Measurements from ENCODE around the gene ARRDC4.
"Not testable (repeated sequence)": the region's sequence is repeated elsewhere in the genome, so short reads cannot be mapped to it uniquely, and the experiment has no call there.

The ARRDC4 gene

DNA sequence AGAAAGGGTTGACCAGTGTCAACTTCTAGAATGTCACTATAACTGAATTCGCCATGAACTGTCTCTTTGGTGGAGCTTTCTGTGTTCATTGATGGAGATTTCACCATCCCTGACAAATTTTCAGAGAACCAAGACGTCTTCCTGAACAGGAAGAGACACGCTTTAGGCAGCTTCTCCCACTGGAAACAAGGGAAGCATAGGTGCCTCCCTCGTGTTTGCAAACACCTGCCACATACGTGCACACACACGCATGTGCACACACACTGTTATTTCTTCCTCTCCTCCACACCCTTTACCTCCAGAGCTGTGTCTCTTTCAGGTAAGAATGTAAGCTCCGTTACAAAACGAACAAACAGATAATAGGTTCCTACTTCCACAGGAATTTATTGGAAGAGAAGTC, 15.6 kb downstream of the ARRDC4 start:
- in situ Hi-C loops (cut with HindIII; ENCODE audit: low pct_unique_long_range_greater_than_20kb, low sequenced_read_pairs): no loop called here
- TF ChIP-seq JUND (IDR thresholded peaks at IDR 0.05; ENCODE audit: low read depth): no peak
- no peak for DNase-seq (ENCODE audit: low read depth in 1 of 2, low spot score in 1 of 2)

DNA sequence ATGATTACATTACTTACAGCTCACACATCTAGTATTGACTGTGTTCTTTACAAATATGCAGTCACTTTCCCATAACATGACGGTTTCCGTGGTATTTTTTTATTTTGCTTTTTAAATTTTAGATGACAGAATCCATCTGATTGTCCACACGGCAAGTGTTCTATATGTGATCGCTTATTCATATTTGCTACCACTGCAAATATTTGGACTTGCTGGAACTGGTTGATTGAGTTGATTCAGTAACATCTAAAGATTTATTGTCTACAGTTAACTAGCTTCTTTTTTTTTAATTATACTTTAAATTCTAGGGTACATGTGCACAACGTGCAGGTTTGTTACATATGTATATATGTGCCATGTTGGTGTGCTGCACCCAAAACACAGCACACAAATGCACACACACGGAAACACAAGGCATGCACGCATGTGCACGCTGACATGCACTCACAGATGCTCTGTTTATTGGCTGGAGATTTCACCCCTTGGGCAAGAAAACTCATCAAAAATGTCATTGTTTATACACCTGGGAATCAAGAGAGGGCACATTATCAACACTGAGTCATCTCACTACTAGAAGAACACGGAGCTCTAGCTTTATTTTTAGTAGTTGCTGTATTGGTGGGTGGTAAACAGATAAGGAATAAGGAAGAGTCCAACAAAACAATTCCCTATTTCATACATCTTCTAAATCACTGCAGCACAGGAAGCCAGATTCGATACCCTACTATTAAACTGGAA, 16.4 kb downstream of the ARRDC4 start:
- DNase-seq (ENCODE audit: low read depth in 1 of 2, low spot score in 1 of 2): no peak
- in situ Hi-C loops (cut with HindIII; ENCODE audit: low pct_unique_long_range_greater_than_20kb, low sequenced_read_pairs): no loop called here
- TF ChIP-seq JUND (IDR thresholded peaks at IDR 0.05; ENCODE audit: low read depth): no peak

DNA sequence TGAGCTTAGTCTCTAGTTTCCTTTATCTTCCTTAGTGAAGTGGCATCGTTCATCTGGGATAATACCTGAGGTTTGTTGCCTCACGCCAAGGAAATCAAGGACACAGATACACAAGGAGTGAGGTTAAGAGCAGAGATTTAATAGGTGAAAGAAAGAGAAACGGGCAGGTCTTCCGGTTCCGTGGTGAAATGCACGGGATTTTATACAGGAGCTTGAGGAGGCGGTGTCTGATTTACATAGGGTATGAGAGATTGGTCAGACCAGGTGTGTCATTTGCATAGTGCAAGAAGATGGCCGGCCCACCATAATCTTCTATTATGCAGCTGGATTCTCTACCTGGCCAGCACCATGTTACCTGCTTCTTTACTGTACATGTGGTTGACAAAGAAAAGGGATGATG, 17.2 kb downstream of the ARRDC4 start:
- TF ChIP-seq JUND (IDR thresholded peaks at IDR 0.05; ENCODE audit: low read depth): no peak
- in situ Hi-C loops (cut with HindIII; ENCODE audit: low pct_unique_long_range_greater_than_20kb, low sequenced_read_pairs): no loop called here
- DNase-seq (ENCODE audit: low read depth in 1 of 2, low spot score in 1 of 2): peak; percentile 20 to 88

DNA sequence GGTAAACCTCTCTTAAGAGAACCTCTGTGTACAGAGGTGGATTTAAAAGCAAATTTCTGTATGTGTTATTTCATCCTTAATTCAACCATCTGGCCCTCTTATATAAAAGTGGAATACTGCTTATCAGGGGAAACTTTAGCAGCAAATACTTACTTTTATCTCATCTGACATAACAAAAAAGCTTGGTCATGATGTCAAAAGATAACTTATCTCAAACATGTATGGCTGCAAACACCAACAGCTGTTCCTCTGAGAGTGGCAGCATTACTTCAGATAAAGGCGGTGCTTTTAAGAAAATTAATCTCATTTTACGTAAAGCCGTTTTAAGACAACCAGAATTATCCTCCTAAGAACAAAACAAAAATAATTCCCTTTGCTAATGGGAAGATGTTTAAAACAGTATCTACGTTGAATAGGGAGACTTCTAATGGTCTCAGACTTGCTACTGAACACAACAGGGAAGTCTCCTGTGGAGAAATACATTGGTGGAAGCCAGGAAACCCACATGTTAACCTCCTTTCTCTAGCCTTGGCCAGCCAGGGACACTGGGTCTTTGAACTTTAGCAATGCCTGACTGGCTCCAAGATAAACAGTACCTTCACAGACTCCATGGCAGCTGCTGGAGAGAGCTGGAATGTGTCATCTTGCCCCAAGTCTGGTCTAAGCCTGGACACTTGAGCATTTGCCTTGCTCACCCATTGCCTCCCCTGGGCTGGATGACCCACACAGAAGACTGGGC, 18.1 kb downstream of the ARRDC4 start:
- no peak for DNase-seq (ENCODE audit: low read depth in 1 of 2, low spot score in 1 of 2)
- in situ Hi-C loops (cut with HindIII; ENCODE audit: low pct_unique_long_range_greater_than_20kb, low sequenced_read_pairs): no loop called here
- no peak for TF ChIP-seq JUND (IDR thresholded peaks at IDR 0.05; ENCODE audit: low read depth)

DNA sequence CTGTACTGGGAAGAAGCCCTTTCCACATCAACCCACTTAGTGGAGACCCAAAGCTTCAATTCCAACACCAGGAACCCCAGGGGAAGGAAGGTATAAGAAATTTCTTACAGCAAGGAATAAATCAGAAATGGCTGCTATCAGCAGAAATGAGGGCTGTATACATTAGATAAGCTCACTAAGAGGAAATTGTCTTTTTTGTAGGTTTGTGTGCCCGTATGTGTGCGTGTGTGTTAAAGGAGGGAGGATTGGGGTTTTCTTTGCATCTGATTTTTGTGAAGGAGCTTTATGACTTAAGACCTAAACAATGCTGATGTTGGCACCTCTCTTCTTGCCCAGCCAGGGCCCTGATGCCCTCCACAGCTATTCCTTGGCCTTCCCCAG, 18.6 kb downstream of the ARRDC4 start:
- in situ Hi-C loops (cut with HindIII; ENCODE audit: low pct_unique_long_range_greater_than_20kb, low sequenced_read_pairs): no loop called here
- TF ChIP-seq JUND (IDR thresholded peaks at IDR 0.05; ENCODE audit: low read depth): no peak
- no peak for DNase-seq (ENCODE audit: low read depth in 1 of 2, low spot score in 1 of 2)

DNA sequence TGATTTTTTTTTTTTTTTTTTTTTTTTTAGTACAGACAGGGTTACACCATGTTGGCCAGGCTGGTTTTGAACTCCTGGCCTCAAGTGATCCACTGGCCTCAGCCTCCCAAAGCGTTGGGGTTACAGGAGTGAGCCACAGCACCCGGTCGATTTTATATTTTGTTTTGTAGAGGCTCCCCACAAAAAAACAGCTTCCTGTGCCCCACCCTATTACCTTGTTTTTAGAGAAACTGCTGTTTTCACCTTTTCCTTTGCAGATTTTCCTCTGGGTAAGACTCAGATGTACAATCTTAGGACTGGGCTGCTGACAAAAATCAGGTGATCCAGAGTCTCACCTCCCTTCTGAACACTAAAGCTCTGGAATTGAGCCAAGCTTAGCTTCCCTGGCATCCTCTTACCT, 20.6 kb downstream of the ARRDC4 start:
- no peak for DNase-seq (ENCODE audit: low read depth in 1 of 2, low spot score in 1 of 2)
- TF ChIP-seq JUND (IDR thresholded peaks at IDR 0.05; ENCODE audit: low read depth): no peak
- in situ Hi-C loops (cut with HindIII; ENCODE audit: low pct_unique_long_range_greater_than_20kb, low sequenced_read_pairs): no loop called here

DNA sequence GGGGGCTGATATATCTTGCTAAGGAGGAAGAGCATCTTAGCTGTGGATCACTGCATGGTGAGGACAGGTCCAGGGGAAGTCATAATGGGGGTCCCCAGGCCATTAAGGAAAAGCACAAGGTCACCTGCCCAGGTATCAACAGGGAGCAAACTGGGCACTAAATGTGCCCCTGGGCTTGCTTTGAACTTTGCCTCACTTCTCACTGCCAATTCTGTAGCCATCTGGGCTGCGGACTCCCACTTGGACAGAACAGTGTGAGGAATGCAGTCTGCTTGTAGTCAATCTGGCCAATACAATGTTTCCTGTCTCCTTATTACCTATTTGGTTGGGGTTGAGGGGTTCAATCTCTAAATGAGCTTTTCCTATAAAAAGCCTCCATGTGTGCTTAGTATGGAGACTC, 21.3 kb downstream of the ARRDC4 start:
- in situ Hi-C loops (cut with HindIII; ENCODE audit: low pct_unique_long_range_greater_than_20kb, low sequenced_read_pairs): no loop called here

DNA sequence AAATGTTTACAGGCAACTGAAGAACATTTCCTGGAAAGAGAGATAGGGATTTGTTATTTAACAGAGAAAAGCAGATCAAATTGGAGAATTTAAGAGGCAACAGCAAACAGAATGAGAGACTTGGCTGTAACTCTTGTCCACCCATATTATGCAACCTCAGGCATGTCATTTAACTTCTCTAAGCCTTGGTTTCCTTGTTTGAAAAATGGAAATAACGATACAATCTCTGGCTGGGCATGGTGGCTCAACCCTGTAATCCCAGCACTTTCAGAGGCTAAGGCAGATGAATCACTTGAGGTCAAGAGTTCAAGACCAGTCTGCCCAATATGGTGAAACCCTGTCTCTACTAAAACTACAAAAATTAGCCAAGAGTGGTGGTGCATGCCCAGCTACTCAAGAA, 23.7 kb downstream of the ARRDC4 start:
- peak in 1 of 2 experiments; percentile 60 for DNase-seq (ENCODE audit: low read depth in 1 of 2, low spot score in 1 of 2)
- in situ Hi-C loops (cut with HindIII; ENCODE audit: low pct_unique_long_range_greater_than_20kb, low sequenced_read_pairs): no loop called here
- TF ChIP-seq JUND (IDR thresholded peaks at IDR 0.05; ENCODE audit: low read depth): no peak

More for the DNA sequence above, 21.3 kb downstream of the ARRDC4 start:
- no peak for DNase-seq (ENCODE audit: low read depth in 1 of 2, low spot score in 1 of 2)
- TF ChIP-seq JUND (IDR thresholded peaks at IDR 0.05; ENCODE audit: low read depth): no peak

DNA sequence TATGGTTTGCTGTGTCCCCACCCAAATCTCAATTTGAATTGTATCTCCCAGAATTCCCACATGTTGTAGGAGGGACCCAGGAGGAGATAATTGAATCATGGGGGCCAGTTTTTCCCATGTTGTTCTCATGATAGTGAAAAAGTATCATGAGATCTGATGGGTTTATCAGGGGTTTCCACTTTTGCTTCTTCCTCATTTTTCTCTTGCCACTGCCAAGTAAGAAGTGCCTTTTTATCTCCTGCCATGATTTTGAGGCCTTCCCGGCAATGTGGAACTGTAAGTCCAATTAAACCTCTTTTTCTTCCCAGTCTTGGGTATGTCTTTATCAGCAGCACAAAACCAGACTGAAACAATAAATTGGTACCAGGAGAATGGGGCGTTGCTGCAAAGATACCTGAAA, 25.5 kb downstream of the ARRDC4 start:
- in situ Hi-C loops (cut with HindIII; ENCODE audit: low pct_unique_long_range_greater_than_20kb, low sequenced_read_pairs): not testable (repeated sequence)

DNA sequence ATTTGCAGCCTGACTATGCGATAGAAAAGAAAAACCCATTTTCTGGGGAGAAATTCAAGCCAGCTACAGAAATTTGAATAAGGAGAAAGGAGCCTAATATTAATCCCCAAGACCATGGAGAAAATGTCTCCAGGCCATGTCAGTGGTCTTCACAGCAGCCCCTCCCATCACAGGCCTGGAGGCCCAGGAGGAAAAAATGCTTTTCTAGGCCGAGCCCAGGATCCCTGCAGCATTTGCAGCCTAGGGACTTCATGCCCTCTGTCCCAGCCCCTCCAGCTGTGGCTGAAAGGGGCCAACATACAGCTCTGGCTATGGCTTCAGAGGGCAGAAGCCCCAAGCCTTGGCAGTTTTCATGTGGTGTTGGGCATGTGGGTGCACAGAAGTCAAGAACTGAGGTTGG, 26.3 kb downstream of the ARRDC4 start:
- no peak for DNase-seq (ENCODE audit: low read depth in 1 of 2, low spot score in 1 of 2)
- TF ChIP-seq JUND (IDR thresholded peaks at IDR 0.05; ENCODE audit: low read depth): no peak
- in situ Hi-C loops (cut with HindIII; ENCODE audit: low pct_unique_long_range_greater_than_20kb, low sequenced_read_pairs): no loop called here

More for the DNA sequence above, 25.5 kb downstream of the ARRDC4 start:
- DNase-seq (ENCODE audit: low read depth in 1 of 2, low spot score in 1 of 2): not testable (repeated sequence)

DNA sequence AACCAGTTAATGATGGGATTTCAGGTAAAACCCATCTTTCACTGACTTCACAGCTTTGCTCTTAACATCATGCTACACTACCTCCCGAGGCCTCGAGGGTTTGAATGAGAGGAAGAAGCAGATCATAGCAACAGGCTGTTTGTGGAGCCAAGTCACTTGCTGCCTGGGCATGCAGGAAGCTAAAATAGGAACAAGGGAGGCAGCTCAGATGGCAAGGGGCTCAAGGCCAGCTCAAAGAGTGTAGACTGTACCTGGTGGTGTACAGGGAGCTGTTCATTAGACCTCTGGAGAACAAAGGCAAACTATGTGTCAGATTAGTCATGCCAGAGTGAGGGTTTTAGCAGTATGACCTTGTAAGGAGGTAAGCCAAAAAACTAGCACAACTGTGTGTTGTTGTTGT, 28.8 kb downstream of the ARRDC4 start:
- in situ Hi-C loops (cut with HindIII; ENCODE audit: low pct_unique_long_range_greater_than_20kb, low sequenced_read_pairs): no loop called here

DNA sequence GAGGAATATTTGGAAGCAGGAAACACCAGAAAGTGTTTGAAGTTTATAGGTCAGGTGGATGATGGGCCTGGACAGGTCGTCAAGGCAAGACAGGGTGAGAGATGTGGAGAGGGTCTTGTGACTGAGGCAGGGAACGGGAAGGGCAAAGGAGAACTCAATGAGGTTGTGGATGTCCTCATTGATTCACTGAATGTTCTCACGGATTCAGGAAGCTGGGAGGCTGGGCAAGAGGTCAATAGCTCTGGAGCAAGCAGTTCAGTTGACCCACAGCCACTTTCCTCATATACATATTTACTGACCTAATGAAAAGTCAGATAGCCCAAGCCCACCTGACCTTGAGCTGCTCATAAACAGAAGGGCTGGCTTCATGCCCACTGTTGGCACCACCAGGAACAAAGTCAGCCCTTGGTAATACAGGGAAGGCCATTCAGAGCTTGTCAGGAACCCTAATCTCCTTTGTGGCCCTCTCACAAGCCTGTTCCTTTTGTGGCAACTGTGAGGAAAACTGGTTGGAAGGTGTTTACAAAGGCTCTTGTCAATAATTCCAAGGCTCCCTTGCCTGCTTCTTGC, 31.6 kb downstream of the ARRDC4 start:
- DNase-seq (ENCODE audit: low read depth in 1 of 2, low spot score in 1 of 2): no peak
- in situ Hi-C loops (cut with HindIII; ENCODE audit: low pct_unique_long_range_greater_than_20kb, low sequenced_read_pairs): no loop called here
- no peak for TF ChIP-seq JUND (IDR thresholded peaks at IDR 0.05; ENCODE audit: low read depth)

More for the DNA sequence above, 28.8 kb downstream of the ARRDC4 start:
- no peak for DNase-seq (ENCODE audit: low read depth in 1 of 2, low spot score in 1 of 2)
- no peak for TF ChIP-seq JUND (IDR thresholded peaks at IDR 0.05; ENCODE audit: low read depth)

DNA sequence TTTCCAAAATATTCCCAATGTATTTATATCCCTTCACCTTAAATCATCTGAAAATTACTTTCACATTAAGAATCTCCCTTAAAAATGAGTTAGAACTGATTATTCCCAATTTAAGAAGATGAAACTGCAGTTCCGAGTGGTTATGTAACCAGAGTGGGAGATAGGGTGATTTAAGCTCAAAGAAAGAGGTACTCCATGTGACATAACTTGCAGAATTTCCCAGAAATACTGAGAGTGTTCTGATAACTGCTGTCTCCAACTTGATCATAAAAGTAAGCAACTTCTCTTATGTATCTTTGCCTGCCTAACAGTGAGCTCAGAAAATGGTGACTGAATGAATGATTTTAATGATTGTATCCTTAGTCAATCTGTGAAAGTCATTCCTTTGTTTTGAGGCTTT, 32.3 kb downstream of the ARRDC4 start:
- no peak for TF ChIP-seq JUND (IDR thresholded peaks at IDR 0.05; ENCODE audit: low read depth)
- in situ Hi-C loops (cut with HindIII; ENCODE audit: low pct_unique_long_range_greater_than_20kb, low sequenced_read_pairs): no loop called here
- no peak for DNase-seq (ENCODE audit: low read depth in 1 of 2, low spot score in 1 of 2)
